GM18499 (cell line): ENCODE measurements around the gene SERPINB7.

Experiments
- ATAC-seq: cut with Tn5 transposase; IDR thresholded peaks from one replicate; pipeline ENCODE4 v1.9.1; 2021; ENCODE audit warnings: moderate number of reproducible peaks; ENCODE audit not compliant: insufficient read depth, unreplicated experiment

SERPINB7 gene

DNA sequence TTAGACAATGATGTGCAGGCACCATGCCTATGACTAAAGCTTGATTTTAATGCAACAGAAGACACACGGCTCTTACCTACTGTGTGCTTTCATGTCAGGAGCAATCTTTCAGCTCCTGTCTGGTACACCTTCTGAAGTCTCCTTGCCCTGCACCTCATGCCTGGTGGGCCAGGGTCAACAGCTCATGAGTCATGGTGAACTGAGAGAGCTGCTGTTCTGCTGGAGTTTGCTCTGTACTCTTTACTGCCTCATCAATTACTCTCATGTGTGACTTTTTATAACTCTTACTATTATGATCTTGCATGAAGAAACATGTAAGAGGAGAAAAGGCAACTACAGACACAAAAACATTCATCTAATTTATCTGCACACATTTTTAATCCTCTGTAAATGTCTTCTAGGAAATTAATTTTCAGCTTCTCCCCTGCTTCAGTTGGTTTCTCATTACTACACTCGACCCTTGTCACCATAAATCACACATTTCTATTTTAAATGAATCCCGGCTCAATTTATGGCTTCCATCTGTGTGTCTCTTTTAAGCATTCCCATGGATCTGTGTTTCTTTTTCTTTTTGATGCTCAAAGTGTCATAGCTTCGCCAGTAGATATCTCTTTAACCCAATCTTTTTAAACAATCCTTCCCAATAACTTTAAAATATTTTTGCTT is 9.7 kb downstream of the SERPINB7 start:
- no peak for ATAC-seq

DNA sequence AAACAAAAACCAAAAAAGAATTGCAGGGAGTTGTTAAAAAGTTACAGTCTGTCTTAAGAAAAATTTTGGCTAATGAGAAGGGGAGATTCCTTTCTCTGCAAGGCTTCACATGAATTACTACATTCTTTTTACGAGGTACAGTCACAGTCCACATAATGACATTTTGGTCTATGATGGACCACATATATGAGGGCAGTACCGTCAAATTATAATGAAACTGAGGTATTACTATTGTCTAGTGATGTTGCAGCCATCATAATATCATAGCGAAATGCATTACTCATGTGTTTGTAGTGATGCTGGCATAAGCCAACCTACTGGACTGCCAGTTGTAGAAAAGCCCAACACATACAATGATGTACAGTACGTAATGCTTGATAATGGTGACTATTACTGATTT is 12.5 kb downstream of the SERPINB7 start:
- ATAC-seq, result no peak

DNA sequence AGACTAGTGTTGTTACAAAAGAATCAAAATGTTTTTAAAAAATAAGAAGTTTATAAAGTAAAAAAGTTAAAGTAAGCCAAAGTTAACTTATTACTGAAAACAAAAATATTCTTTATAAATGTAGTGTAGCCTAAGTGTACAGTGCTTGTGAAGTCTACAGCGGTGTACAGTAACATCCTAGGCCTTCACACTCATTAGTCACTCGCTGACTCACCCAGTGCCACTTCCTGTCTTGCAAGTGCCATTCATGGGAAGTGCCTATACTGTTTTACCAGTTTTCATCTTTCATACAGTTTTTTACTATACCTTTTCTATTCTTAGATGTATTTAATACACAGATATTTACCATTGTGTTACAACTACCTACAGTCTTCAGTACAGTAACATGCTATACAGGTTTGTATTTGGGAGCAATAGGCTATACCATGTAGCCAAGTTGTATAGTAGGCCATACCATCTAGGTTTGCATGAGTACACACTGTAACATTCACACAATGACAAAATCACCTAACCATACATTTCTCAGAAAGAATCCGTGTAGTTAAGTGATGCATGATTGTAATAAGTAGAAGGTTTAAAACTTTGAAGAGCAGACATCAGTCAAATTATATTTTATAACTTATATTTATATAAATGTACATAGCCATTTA is 13.4 kb downstream of the SERPINB7 start:
- ATAC-seq, result peak; percentile 74

DNA sequence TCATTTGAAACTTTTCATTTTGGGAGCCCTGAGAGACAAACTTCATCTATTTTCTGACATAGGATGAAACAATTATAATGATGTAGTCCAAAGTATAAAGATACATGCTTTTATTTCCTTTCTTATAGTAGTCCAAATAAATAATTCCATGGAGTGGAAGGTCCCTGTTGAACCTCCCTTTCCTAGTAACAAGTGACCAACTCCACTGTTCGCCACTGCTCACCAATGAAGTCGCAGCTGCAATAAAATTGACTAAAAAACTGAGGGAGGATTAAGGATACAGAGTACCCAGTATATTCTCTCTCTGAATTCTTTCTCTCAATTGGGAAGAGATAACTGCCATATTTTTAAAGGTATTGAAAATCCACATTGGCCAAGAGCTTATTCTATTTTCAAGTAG is 14.1 kb downstream of the SERPINB7 start:
- no peak for ATAC-seq

DNA sequence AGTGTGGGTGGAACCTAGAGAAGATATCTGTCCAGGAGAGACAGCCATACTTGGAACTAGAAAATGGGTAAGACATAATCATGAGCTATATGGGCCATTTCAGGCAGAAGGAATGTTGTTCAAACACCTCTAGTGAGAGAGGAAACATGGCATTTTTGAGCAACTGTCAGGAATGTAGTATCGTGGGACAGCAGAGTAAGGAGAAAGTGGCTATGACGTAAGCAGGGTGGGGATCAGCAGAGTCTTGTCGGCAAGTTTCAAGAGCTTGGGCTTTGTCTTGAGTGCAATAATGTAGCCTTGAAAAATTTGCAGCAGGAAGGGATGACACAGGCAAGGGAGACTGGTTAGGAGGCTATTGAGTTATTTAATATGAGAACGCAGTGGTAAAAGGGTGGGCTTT is 20.4 kb downstream of the SERPINB7 start:
- no peak for ATAC-seq

DNA sequence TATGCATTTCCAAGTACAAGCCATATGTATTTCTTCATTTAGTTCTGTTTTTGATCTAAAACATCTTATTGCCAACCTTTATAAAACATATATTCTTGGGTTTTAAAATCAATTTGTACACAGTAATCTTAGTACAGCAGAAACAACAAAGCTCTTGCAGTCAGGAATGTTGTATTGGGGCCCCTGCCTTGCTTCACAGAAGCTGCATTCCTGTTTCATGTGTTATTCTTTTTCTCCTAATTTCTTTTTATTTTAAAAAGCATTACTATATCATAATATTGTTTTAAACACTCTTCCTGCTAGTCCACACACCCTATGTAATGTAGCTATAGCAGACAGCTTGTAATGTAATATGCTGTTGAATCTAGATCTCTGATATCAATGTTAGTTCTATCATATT is 24.0 kb downstream of the SERPINB7 start:
- ATAC-seq, result no peak

DNA sequence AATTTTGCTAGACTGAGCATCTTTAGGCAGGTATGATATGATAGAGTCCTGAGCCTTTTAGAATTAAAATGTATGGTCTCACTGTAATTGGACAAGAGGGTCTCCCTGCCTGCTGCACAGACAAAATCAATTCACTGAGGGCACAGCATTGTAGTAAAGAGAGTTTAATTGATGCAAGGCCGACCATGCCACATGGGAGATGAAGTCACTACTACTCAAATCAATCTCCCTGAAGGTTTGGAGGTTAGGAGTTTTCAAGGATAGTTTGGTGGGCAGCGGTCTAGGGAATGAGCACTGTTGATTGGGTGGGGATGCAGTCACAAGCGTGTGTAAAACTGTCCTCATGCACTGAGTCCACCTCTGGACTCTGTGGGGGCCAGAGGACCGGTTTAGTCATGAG is 26.1 kb downstream of the SERPINB7 start:
- ATAC-seq, result no peak

DNA sequence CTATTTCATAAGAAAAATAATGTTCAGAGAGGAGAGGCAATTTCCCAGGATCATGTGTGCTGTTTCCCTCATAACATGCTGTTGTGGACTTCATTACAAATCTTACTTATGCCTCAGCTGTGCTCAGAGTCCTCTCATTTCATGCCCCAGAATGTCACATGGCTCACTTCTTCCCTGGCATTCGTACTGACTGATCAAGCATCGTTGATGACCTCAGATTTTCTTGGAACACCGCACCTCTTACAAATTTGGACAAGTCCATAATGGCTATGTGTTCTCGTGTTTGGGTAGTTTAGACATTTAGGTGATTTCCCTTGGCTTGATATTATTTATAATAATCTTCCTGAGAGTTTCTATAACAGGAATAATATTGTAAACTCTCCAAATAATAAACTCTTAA is 32.9 kb downstream of the SERPINB7 start:
- no peak for ATAC-seq

DNA sequence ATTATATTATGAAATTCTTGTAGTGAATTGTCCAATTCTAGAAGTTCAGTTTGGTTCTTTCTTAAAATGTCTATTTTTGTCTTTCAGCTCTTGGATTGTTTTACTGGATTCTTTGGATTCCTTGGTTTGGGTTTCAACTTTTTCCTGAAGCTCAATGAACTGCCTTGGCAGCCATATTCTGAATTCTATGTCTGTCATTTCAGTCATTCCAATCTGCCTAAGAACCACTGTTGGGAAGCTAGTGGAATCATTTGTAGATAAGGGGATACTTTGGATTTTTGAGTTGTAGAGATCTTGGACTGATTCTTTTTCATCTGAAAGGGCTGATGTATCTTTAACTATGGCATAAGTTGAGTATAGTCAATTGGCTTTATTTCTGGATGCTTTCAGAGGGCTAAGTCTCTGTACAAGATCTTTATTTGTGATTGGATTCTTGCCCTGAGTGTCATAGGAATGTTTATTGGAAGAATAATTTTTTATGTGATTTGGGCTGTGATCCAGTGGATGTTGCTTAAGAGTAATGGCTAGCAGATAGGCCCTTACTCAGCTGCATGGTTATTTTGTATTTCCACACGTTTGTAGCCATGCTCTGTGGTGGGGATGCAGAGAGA is 42.3 kb downstream of the SERPINB7 start:
- no peak for ATAC-seq

DNA sequence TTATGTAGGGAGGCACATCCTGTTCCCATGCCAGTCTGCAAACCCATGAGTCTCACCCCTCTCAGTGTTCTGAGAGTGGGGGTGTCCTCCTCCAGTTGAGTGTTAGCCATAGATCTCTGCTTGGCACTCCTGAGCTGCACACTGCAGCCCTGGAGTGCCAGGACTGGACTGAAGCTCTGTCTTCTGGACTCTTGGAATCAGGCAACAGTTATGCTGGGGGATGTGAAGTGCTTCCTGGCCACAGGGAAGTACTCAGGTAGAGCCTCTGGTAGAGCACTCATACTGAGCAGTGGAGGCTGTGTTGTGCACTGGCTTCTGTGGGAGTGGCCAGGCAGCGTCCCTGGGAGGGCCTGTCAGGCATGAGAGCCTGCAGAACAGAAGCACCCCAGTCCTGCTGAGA is 43.0 kb downstream of the SERPINB7 start:
- no peak for ATAC-seq

DNA sequence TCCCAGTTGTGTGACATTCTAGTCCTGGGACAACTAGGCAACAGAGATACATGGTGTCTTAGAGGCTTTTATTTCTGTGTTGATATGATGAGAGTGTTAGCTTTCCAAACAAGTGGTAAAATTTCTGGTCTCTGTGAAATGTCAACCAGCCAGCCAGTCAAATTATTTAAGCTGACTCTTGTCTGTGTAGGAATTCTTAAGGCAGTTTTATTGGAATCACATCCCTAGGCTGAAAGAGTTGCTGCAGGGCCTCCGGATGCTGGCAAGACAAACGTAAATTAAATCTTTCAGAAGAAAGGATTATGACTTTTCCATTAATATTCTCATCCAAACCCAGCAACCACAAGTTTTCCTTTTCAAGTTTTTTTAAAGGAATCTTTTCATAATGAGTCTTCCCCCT is 44.6 kb downstream of the SERPINB7 start:
- no peak for ATAC-seq

DNA sequence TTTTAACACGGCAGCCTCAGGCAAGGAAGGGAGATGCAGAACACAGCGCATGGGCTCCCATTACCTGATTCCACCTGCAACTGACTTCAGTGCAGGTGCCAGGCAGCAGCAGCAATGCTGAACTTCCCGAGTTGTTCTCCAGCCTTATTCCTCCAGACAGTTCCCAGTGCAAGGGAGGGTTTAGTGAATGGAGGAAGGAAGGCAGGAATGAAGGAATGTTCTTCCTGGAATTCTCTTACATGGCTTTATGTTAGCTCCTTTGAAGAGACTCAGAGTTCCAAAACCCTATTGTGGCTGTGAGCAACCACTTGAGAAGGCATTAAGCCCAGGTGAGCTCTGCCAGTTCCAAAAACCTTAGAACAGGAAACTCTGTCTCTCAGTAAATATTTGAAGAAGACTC is 45.5 kb downstream of the SERPINB7 start:
- no peak for ATAC-seq

DNA sequence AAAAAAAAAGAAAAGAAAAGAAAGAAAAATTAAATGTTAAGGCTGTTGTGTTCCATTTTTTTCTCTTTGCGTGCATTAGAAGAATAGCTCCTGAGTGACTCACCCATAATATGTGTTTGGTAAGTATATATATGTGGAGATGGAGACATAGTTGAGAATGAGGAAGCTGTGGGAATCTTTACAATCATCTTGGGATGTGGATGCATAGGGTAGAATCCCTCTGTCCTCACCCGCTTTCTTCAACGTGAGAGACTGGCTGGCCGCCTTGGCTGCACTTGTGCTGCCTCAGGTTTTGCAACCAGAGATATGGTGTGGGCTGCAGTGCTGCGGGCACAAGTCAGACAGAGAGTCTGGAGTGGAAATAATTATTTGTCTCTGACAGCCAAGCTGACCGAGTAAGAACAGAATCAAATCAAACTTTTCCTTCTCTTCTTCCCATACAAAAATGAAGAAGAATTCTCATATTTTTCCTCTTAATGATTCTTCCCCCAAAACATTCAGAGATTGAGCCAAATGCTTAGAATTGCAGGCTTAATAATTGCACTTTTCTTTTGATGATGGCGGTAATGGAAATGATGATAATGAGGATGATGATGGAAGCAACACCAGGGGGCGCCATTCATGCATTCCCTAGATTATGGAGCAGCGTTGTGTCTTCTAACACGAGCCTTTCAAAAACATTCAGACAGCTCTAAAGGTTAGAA is 48.5 kb downstream of the SERPINB7 start:
- ATAC-seq, result no peak

DNA sequence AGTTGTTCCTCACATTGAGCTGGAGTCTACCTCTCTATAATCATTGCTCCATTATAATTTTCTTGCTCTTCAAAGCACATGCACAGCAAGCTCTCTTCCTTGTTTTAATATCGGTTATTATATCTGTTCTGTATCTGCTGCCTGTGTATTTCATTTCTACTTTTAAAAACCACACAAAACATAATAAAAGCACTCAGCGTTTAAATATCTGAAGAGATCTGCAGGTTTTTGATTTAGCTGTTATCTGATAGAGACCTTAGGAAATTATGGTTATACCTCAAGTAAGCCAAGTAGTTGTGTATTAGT is 49.0 kb downstream of the SERPINB7 start:
- no peak for ATAC-seq

DNA sequence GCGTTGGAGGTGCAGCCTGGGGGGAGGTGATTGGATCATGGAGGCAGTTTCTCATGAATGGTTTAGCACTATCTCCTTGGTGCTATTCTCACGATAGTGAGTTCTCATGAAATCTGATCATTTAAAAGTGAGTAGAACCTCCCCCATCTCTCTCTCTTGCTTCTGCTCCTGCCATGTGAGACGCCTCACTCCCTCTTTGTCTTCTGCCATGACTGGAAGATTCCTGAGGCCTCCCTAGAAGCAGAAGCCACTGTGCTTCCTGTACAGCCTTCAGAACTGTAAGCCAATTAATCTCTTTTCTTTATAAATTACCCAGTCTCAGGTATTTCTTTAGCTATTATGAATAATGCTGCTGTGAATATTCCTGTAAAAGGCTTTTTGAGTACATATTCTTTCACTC is 52.9 kb downstream of the SERPINB7 start:
- no peak for ATAC-seq

DNA sequence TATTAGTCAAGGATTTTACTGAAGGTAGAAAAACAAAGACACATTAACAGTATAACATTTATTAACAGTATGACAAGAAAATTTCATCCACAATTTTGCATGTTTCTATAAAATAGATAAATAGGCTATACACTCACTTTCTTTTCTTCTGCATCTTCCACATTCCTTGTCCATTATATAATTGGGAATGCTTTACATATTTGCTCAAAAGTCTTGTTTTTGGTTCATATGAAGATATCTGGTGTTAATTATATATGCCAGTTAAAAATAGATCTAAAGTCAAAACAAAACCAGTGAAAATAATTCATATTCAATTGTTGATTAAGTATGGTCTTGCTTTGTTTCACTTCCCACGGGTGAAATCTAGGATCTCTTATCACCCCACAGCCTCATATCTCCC is 53.4 kb downstream of the SERPINB7 start:
- no peak for ATAC-seq

DNA sequence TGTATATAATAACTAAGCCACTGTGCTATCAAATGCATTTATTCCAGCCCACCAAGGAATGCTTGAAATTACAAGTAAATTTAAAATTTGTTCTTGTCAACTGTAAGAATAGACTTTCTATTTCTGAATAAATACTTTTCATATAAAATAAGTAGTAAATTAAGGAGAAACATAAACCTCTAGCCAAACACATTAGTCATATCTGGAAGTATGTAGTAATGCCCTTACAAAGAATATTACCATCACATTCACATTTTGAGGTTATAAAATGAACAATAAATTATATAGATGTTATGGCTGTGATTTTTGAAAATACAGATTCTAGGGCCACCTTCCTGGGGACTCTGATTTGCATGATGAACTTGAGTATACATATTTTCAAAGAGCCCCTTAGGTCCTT is 54.7 kb downstream of the SERPINB7 start:
- no peak for ATAC-seq

DNA sequence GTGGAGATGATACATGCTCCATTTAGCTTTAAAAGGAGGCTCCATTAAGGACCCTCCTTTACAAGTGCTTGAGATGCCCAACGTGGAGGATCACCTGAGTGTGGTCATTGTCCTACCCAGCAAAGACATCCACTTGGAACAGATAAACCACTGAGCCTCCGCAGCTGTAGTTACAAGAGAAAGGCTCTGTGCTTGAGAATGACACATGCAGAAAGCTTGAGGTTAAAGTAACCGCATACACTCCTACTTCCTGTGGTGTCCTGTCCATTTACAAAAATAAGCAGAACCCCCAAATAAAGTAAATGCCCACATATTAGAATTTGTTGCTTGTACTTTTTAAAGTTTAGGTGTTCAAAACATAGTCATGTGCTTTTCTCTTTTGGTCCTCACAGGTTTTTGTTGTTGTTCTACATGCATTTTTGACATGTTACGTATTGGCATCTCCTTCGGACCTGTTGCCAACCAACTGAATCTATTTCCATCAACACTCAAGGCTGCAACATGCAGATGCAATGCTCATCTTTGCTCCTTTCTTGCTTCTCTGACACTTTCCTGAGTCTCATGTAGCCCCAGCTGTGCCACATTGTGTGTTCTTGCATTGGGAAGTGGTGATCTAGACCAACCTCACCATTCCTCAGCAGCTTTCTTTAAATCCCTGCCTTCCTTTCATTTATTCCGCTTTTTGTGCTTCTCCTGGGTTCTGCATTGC is 56.0 kb downstream of the SERPINB7 start:
- ATAC-seq, result peak; percentile 78

DNA sequence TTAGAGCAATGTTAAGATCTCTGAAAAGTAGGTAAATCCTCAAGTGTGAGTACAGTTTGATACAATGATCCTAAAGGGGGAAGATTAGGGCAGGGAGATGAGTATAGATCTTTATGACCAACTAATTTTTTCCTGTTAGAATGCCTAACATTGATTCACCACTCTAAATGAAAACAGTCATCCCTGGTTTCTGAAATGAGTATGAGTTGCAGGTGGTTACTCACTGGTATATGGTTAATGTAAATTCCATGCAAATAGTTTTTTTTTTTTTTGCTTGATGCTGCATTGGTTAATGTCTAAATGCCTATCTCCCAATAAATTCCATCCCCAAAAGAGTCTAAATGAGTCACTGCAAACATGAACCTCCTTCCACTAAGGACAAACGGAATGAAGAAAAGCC is 57.3 kb downstream of the SERPINB7 start:
- peak; percentile 62 for ATAC-seq

DNA sequence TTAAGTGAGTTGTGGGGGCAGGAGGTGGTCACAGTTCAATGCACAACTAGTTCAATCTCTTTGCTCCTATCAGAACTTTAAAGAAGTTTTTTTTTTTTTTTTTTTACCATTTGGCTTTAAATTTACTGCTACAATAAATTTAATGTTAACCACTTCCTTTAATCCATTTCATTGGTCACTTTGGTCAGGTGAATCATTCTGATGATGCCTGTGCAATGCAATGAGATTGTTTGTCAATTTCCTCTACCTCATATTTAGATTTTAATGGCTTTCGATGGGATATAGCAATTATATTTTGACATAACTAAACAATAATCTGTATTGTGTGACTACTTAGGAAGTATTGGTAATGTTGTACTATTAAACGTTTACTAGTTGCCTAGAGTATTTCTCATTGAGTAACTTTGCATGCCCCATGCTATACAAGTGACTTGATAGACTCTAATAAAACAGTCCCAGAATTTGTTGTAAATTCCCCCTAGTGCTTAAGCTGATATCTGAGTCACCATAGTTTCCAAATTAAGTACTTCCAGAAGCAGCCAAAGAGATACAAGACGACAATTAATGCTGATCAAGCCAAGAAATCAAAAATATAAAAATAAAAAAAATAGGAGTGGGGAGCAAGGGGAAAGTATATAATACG is 59.4 kb downstream of the SERPINB7 start:
- ATAC-seq, result no peak
